ENCODE measurements around the gene DUSP3. TPM values are rescaled to one million over a fixed set of nuclear protein-coding genes. Genes with fewer than 3 reads are reported as not detected.

DUSP3 gene
- total RNA-seq, 4 donors from 2014 or later = 37.1 to 120 (median 87.1) TPM

DNA sequence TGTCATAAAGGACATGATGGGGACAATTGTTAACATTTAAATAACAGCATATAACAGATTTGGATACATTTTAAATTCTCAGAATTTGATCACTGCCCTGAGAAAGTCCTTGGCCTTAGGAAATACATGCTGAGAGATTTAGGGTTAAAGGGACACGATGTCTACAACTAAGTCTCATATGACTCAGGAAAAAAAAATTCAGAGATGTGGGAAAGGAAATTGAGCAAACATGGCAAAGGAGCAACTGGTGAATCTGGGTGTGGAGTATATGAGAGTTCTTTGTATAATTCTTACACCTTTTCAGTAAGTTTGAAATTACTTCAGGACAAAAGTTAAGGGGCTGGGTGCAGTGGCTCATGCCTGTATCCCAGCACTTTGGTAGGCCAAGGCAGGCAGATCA, 35.9 kb upstream of the DUSP3 start:
- Histone ChIP-seq H3K9me3 (no peaks in the 10 kb centered on the region), H3K27me3 (no peaks in the 10 kb centered on the region), H3K4me3 (no peak overlapping the region), H3K36me3 (no peaks in the 10 kb centered on the region), H3K27ac (no peak overlapping the region), H3K4me1 (peaks cover 0 to 5% (median 0%) of the 10 kb centered on the region in 4 donors)
- TF ChIP-seq POLR2A (IDR thresholded peaks at IDR 0.05) = no peak
- TF ChIP-seq, protein P1, sequence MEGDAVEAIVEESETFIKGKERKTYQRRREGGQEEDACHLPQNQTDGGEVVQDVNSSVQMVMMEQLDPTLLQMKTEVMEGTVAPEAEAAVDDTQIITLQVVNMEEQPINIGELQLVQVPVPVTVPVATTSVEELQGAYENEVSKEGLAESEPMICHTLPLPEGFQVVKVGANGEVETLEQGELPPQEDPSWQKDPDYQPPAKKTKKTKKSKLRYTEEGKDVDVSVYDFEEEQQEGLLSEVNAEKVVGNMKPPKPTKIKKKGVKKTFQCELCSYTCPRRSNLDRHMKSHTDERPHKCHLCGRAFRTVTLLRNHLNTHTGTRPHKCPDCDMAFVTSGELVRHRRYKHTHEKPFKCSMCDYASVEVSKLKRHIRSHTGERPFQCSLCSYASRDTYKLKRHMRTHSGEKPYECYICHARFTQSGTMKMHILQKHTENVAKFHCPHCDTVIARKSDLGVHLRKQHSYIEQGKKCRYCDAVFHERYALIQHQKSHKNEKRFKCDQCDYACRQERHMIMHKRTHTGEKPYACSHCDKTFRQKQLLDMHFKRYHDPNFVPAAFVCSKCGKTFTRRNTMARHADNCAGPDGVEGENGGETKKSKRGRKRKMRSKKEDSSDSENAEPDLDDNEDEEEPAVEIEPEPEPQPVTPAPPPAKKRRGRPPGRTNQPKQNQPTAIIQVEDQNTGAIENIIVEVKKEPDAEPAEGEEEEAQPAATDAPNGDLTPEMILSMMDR (IDR thresholded peaks at IDR 0.05) = no peak
- no peak for DNase-seq

GRCh38 chr17:43814026-43814425, 35.2 kb upstream of the DUSP3 start:
- Histone ChIP-seq H3K27ac (no peak overlapping the region), H3K27me3 (no peaks in the 10 kb centered on the region), H3K36me3 (no peaks in the 10 kb centered on the region), H3K9me3 (no peaks in the 10 kb centered on the region), H3K4me1 (peaks cover 0 to 5% (median 0%) of the 10 kb centered on the region in 4 donors), H3K4me3 (no peak overlapping the region)
- TF ChIP-seq, protein P1 (IDR thresholded peaks at IDR 0.05) = peak in 1 of 6 experiments; percentile 20
- TF ChIP-seq POLR2A (IDR thresholded peaks at IDR 0.05) = no peak
- DNase-seq = no peak

- no peak overlapping the region for H3K27ac ChIP-seq
- no peaks in the 10 kb centered on the region for H3K27me3 ChIP-seq
- no peak overlapping the region for H3K4me3 ChIP-seq
- H3K9me3 ChIP-seq = no peaks in the 10 kb centered on the region
- DNase-seq = no peak
- no peaks in the 10 kb centered on the region for H3K36me3 ChIP-seq
- H3K4me1 ChIP-seq = peaks cover 0 to 5% (median 0%) of the 10 kb centered on the region in 4 donors
- TF ChIP-seq POLR2A (IDR thresholded peaks at IDR 0.05) = no peak
- TF ChIP-seq, protein P1 (IDR thresholded peaks at IDR 0.05) = no peak
Measured at GRCh38 chr17:43813386-43813785, 34.6 kb upstream of the DUSP3 start.

DNA sequence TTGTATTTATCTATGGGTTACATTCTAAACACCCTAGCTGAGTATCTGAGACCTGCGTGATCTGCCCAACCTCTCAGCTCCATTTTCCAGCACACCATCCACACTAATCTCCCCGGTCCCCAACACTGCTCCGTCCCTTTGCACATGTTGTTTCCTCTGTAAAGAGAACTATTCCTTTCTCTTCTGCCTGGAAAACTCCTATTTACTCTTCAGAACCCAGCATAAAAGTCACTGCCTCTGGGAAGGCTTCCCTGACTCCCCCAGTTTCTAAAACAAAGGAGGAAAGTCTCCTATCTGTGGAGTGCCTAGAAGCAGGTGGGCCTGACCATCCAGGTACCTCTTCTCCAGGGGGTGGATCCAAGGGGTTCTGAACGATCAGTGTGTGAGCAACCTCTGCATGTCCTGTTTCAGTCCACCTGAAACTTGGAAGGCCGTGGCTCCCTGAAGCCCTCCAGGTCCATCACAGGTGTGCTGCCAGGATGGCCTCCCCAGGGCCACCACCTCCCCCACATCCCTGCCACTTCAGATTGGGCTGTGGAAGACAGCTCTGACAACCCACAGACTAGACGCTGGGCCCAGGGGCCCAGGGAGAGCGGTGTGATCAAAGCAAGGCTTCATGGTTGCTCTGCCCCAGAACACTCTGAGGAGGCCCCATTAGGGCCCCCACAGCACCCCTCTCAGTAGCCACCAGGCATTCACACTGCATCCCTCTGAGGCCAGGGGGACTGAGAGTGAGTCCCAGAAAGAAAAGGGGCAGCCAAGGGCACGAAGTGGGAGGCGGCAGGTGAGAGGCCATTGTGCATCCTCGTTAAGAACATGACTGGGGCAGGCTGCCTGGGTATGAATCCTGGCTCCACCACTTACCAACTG, 33.9 kb upstream of the DUSP3 start:
- H3K36me3 ChIP-seq = no peaks in the 10 kb centered on the region
- no peak for DNase-seq
- TF ChIP-seq, protein P1 (IDR thresholded peaks at IDR 0.05) = no peak
- no peak for TF ChIP-seq POLR2A (IDR thresholded peaks at IDR 0.05)
- no peak overlapping the region for H3K4me3 ChIP-seq
- peaks cover 0 to 5% (median 0%) of the 10 kb centered on the region in 4 donors for H3K4me1 ChIP-seq
- H3K9me3 ChIP-seq = no peaks in the 10 kb centered on the region
- H3K27me3 ChIP-seq = no peaks in the 10 kb centered on the region
- no peak overlapping the region for H3K27ac ChIP-seq

DNA sequence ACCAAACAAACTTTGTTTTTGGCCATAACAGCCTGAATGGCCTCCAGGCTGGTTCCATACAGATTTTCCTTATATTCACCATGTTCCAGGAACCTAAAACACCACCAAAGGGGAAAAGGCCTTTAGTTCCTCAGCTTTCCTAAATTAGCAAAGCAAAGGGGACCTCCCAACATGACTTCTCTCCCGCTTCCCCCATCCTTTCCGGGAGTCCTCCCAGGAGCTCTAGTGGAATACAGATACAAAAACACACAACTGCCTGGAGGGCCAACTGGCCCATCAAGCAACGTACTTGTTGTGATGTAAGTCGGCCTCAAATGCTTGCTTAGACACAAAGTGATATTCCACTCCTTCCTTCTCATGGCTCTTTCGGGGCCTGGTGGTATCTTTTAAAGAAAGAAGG, 32.0 kb upstream of the DUSP3 start:
- TF ChIP-seq, protein P1 (IDR thresholded peaks at IDR 0.05) = no peak
- TF ChIP-seq POLR2A (IDR thresholded peaks at IDR 0.05) = no peak
- no peak overlapping the region for H3K4me3 ChIP-seq
- H3K4me1 ChIP-seq = no peaks in the 10 kb centered on the region
- no peak for DNase-seq
- no peak overlapping the region for H3K27ac ChIP-seq
- no peaks in the 10 kb centered on the region for H3K9me3 ChIP-seq
- H3K36me3 ChIP-seq = no peaks in the 10 kb centered on the region
- H3K27me3 ChIP-seq = no peaks in the 10 kb centered on the region

Measured in Peyer's patch (tissue), 4 donors.